DOHH2 (cell line): ENCODE results near the gene SERPINA5.

ENCODE experiments used
- H3F3A ChIP-seq: fragments of 200-600 bp; sonication (generic), shearing (Covaris generic); 2 replicates; pipeline ENCODE4 v1.6.0; 2016; ENCODE audit warnings: antibody characterized with exemption, mild to moderate bottlenecking; ENCODE audit not compliant: control insufficient read depth, insufficient read depth
- H3K27ac ChIP-seq: fragments of 200-600 bp; sonication (generic); 2 replicates; pipeline ENCODE4 v1.5.1; 2014; ENCODE audit warnings: low read depth, mild to moderate bottlenecking, low read length, moderate library complexity
- H3K27me3 ChIP-seq: fragments of 200-600 bp; sonication (generic); 2 replicates; pipeline ENCODE4 v1.6.1; 2014; ENCODE audit warnings: mild to moderate bottlenecking, low read length, mixed read lengths; ENCODE audit not compliant: control insufficient read depth
- H3K36me3 ChIP-seq: fragments of 200-600 bp; sonication (generic); 2 replicates; pipeline ENCODE4 v1.6.1; 2014; ENCODE audit warnings: mild to moderate bottlenecking, low read length, moderate library complexity, mixed read lengths; ENCODE audit not compliant: control insufficient read depth
- H3K4me1 ChIP-seq: fragments of 200-600 bp; sonication (generic); 2 replicates; pipeline ENCODE4 v1.6.1; 2014; ENCODE audit warnings: mild to moderate bottlenecking, low read length, mixed read lengths; ENCODE audit not compliant: control insufficient read depth
- H3K4me2 ChIP-seq: fragments of 200-600 bp; sonication (generic); 2 replicates; pipeline ENCODE4 v1.6.0; 2014; ENCODE audit warnings: mild to moderate bottlenecking, low read length, moderate library complexity
- H3K4me3 ChIP-seq: fragments of 200-600 bp; sonication (generic); 2 replicates; pipeline ENCODE4 v1.5.1; 2014; ENCODE audit warnings: mild to moderate bottlenecking, low read length, mixed read lengths
- H3K79me2 ChIP-seq: fragments of 200-600 bp; sonication (generic); 2 replicates; pipeline ENCODE4 v1.6.1; 2014; ENCODE audit warnings: mild to moderate bottlenecking, low read length, mixed read lengths; ENCODE audit not compliant: control insufficient read depth
- H3K9me2 ChIP-seq: fragments of 200-600 bp; sonication (generic); replicated peaks from 2 replicates; pipeline ENCODE4 v1.6.1; 2014; ENCODE audit warnings: mild to moderate bottlenecking, low read length, mixed read lengths; ENCODE audit not compliant: control insufficient read depth
- H3K9me3 ChIP-seq: fragments of 200-600 bp; sonication (generic); 2 replicates; pipeline ENCODE4 v1.6.1; 2014; ENCODE audit warnings: antibody characterized with exemption, low read length, mixed read lengths; ENCODE audit not compliant: control insufficient read depth, insufficient read depth
- H4K20me1 ChIP-seq: fragments of 200-600 bp; sonication (generic); 2 replicates; pipeline ENCODE4 v1.6.0; 2014; ENCODE audit warnings: low read depth, mild to moderate bottlenecking, antibody characterized with exemption, low read length, moderate library complexity; ENCODE audit not compliant: control insufficient read depth, insufficient read depth
- CTCF ChIP-seq: fragments of 200-600 bp; sonication (generic); IDR thresholded peaks from one replicate; pipeline ENCODE4 v1.5.1; 2014; ENCODE audit warnings: antibody characterized with exemption, mild to moderate bottlenecking, low read depth, low read length; ENCODE audit not compliant: poor library complexity, severe bottlenecking
- EZH2phosphoT487 ChIP-seq: fragments of 200-600 bp; sonication (generic); IDR thresholded peaks from 2 replicates; pipeline ENCODE4 v1.6.1; 2017; ENCODE audit warnings: borderline replicate concordance, mild to moderate bottlenecking, antibody characterized with exemption, low read length, moderate library complexity, mixed read lengths

Gene SERPINA5

GRCh38 chr14:94615823-94616570, 34.8 kb downstream of the SERPINA5 start:
- Histone ChIP-seq H3K27me3 (no peaks in the 10 kb centered on the region), H3F3A (no peaks in the 10 kb centered on the region), H3K79me2 (no peaks in the 10 kb centered on the region), H3K9me3 (peaks cover 24% of the 10 kb centered on the region), H3K36me3 (no peaks in the 10 kb centered on the region), H4K20me1 (no peaks in the 10 kb centered on the region), H3K4me1 (no peaks in the 10 kb centered on the region), H3K27ac (no peak overlapping the region), H3K4me3 (no peak overlapping the region), H3K9me2 (no peaks in the 10 kb centered on the region), H3K4me2 (no peak overlapping the region)
- TF ChIP-seq EZH2phosphoT487 (no peak), CTCF (no peak)

GRCh38 chr14:94617366-94617941, 36.2 kb downstream of the SERPINA5 start:
- no peaks in the 10 kb centered on the region for H4K20me1 ChIP-seq
- no peak overlapping the region for H3K4me3 ChIP-seq
- H3K4me1 ChIP-seq: no peaks in the 10 kb centered on the region
- no peaks in the 10 kb centered on the region for H3K36me3 ChIP-seq
- H3K9me2 ChIP-seq: no peaks in the 10 kb centered on the region
- peaks cover 24% of the 10 kb centered on the region for H3K9me3 ChIP-seq
- H3K27ac ChIP-seq: no peak overlapping the region
- H3K4me2 ChIP-seq: no peak overlapping the region
- TF ChIP-seq EZH2phosphoT487 (no peak), CTCF (no peak)
- H3F3A ChIP-seq: no peaks in the 10 kb centered on the region
- no peaks in the 10 kb centered on the region for H3K79me2 ChIP-seq
- no peaks in the 10 kb centered on the region for H3K27me3 ChIP-seq

- no peak overlapping the region for H3K4me3 ChIP-seq
- no peaks in the 10 kb centered on the region for H3K9me2 ChIP-seq
- no peaks in the 10 kb centered on the region for H3K79me2 ChIP-seq
- no peaks in the 10 kb centered on the region for H3K4me1 ChIP-seq
- H3F3A ChIP-seq: no peaks in the 10 kb centered on the region
- no peak overlapping the region for H3K4me2 ChIP-seq
- peaks cover under 1% of the 10 kb centered on the region; the same call in 1 of the 2 replicates for H3K27me3 ChIP-seq
- no peaks in the 10 kb centered on the region for H3K36me3 ChIP-seq
- TF ChIP-seq CTCF (no peak), EZH2phosphoT487 (no peak)
- no peak overlapping the region for H3K27ac ChIP-seq
- no peaks in the 10 kb centered on the region for H4K20me1 ChIP-seq
- peaks cover 24% of the 10 kb centered on the region for H3K9me3 ChIP-seq
Measured at GRCh38 chr14:94617988-94618822, 37.0 kb downstream of the SERPINA5 start.
